Parathyroid adenoma (tissue), 2 donors: ENCODE data around the gene CEP350.

Experiments used
- H2AFZ ChIP-seq: fragments of 300-600 bp; sonication (generic); one replicate; pipeline ENCODE4 v1.7.0; 2017; ENCODE audit warnings: antibody characterized with exemption, mild to moderate bottlenecking
- H3K27ac ChIP-seq: fragments of 300-600 bp; sonication (generic); one replicate; pipeline ENCODE4 v1.7.0; 2017
- H3K27me3 ChIP-seq: fragments of 300-600 bp; sonication (generic); one replicate; pipeline ENCODE4 v1.7.0; 2017; ENCODE audit warnings: low read length; ENCODE audit not compliant: control insufficient read depth, insufficient read depth
- H3K36me3 ChIP-seq: fragments of 300-600 bp; sonication (generic); one replicate; pipeline ENCODE4 v1.7.0; 2017; ENCODE audit warnings: low read length; ENCODE audit not compliant: control insufficient read depth, insufficient read depth
- H3K4me1 ChIP-seq: fragments of 300-600 bp; sonication (generic); one replicate; pipeline ENCODE4 v1.7.0; 2017; ENCODE audit warnings: control low read depth
- H3K4me2 ChIP-seq: fragments of 300-600 bp; sonication (generic); one replicate; pipeline ENCODE4 v1.7.0; 2017; ENCODE audit warnings: low read length
- H3K4me3 ChIP-seq: fragments of 300-600 bp; sonication (generic); one replicate; pipeline ENCODE4 v1.7.0; 2017; ENCODE audit warnings: low read depth, low read length
- H3K79me2 ChIP-seq: fragments of 300-600 bp; sonication (generic); one replicate; pipeline ENCODE4 v1.7.0; 2017; ENCODE audit warnings: control low read depth
- H3K9ac ChIP-seq: fragments of 300-600 bp; sonication (generic); one replicate; pipeline ENCODE4 v1.7.0; 2017; ENCODE audit warnings: mild to moderate bottlenecking
- H3K9me3 ChIP-seq: fragments of 300-600 bp; sonication (generic); one replicate; pipeline ENCODE4 v1.7.0; 2017; ENCODE audit warnings: low read length; ENCODE audit not compliant: control insufficient read depth
- TF ChIP-seq, protein P1 (sequence below): fragments of 300-600 bp; sonication (generic); IDR thresholded peaks from one replicate; pipeline ENCODE4 v1.7.0; 2017; ENCODE audit warnings: antibody characterized with exemption, mild to moderate bottlenecking
- donor health status: primary hyperparathyroidism.

The CEP350 gene

DNA sequence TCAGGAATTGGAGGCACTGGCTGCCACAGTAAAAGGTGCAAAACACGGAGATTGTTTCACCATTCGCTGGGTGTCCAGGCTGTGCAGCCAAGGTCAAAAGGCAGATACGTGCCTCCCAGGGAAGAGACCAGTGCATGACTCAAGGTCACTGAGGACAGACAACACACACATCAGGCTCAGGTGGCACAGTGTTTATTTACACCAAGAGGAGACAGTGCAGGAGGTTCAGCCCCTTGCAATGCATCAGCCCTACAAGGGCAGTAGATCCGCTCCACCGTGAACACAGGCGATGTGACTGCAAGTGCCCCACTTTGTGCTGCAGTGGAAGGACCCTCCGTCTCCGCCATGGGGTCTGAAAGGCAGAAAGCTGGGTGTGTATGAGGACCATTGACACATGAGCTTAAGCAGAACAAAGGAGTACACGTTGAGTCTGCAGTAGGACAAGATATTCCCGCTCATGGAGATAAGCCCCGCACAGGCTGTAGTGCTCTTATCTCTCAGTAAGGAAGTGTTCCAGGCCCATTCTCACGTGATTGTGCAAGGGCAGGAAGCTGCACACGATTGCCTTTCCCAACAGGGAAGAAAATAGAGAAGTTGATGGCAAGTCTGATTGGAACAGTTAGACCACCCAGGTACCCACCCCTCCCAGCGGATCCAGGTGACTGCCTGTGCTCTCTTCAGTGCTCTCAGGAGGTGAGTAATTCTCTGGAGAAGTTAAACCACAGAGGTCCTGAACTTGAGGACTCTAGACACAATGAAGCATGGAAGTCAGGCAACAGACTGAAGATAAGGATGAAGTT, 162.6 kb downstream of the CEP350 start:
- H3K9me3 ChIP-seq: no peaks in the 10 kb centered on the region
- H3K4me2 ChIP-seq: no peak overlapping the region
- no peak overlapping the region for H2AFZ ChIP-seq
- H3K36me3 ChIP-seq: no peaks in the 10 kb centered on the region
- no peaks in the 10 kb centered on the region for H3K4me1 ChIP-seq
- no peaks in the 10 kb centered on the region for H3K79me2 ChIP-seq
- no peak overlapping the region for H3K9ac ChIP-seq
- TF ChIP-seq, protein P1, sequence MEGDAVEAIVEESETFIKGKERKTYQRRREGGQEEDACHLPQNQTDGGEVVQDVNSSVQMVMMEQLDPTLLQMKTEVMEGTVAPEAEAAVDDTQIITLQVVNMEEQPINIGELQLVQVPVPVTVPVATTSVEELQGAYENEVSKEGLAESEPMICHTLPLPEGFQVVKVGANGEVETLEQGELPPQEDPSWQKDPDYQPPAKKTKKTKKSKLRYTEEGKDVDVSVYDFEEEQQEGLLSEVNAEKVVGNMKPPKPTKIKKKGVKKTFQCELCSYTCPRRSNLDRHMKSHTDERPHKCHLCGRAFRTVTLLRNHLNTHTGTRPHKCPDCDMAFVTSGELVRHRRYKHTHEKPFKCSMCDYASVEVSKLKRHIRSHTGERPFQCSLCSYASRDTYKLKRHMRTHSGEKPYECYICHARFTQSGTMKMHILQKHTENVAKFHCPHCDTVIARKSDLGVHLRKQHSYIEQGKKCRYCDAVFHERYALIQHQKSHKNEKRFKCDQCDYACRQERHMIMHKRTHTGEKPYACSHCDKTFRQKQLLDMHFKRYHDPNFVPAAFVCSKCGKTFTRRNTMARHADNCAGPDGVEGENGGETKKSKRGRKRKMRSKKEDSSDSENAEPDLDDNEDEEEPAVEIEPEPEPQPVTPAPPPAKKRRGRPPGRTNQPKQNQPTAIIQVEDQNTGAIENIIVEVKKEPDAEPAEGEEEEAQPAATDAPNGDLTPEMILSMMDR: no peak
- H3K27ac ChIP-seq: no peak overlapping the region
- H3K27me3 ChIP-seq: no peaks in the 10 kb centered on the region
- H3K4me3 ChIP-seq: no peak overlapping the region

DNA sequence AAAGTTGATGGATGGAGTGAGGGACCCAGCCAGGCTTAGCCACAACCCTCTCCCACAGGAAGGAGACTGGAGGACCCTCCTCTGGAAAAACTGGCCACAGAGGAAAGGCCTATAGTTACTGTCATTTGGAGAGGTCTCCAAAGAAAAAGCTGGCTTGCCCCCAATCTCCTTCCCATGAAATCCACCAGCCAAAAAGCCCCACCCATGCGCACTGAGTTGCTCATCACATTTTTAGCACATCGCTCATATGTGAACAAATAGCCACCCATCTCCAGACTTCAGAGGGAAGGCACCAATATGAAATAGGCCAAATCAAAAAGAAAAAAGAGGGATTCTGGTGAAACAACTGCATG, 163.1 kb downstream of the CEP350 start:
- H3K27me3 ChIP-seq: no peaks in the 10 kb centered on the region
- TF ChIP-seq, protein P1: no peak

DNA sequence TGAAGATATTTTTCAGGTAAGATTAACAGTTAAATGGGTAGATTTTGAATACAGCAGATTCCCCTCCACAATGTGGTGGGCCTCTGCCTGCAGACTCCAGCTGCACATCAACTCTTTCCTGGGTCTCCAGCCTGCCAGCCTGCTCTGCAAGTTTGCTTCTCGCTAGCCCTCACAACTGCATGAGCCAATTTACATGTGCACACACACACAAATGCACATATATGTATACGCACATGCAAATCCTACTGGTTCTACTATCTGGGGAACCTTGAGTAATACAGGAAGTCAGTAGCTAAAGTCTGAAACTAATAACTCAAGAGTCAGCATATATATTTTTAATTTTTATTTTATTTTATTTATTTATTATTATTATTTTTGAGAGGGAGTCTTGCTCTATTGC, 165.2 kb downstream of the CEP350 start:
- Histone ChIP-seq H3K4me2 (no peak overlapping the region), H3K9ac (no peak overlapping the region), H3K4me3 (no peak overlapping the region), H3K79me2 (no peaks in the 10 kb centered on the region), H3K4me1 (no peaks in the 10 kb centered on the region), H3K27me3 (no peaks in the 10 kb centered on the region), H2AFZ (no peak overlapping the region), H3K27ac (no peak overlapping the region), H3K9me3 (no peaks in the 10 kb centered on the region), H3K36me3 (no peaks in the 10 kb centered on the region)
- TF ChIP-seq, protein P1: no peak

More for the DNA sequence above, 163.1 kb downstream of the CEP350 start:
- H3K4me1 ChIP-seq: no peaks in the 10 kb centered on the region
- H3K4me2 ChIP-seq: no peak overlapping the region
- H3K27ac ChIP-seq: no peak overlapping the region
- no peak overlapping the region for H2AFZ ChIP-seq
- H3K4me3 ChIP-seq: no peak overlapping the region
- H3K79me2 ChIP-seq: no peaks in the 10 kb centered on the region
- H3K9me3 ChIP-seq: no peaks in the 10 kb centered on the region
- no peaks in the 10 kb centered on the region for H3K36me3 ChIP-seq
- H3K9ac ChIP-seq: no peak overlapping the region

DNA sequence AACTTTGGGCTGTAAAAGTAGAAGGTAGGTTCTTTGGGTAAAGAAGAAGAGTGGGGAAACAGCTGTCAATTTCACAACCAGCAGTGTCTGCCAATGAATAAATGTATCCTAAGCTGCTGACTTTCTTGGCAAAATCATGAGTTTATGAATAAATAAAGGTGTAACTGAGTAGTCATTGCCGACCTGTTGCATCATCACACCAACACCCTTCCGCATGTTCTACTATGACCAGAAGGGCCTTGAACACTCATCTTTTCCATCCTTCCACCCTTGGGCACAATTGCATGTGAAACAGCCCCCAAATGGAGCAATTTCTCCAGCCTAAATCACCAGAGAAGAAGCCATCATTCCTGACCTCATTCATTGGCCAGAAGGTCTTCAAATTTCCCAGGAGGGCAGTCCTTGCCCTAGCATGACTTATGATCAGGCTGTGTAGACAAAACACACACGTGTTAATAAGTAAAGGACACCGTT, 168.9 kb downstream of the CEP350 start:
- Histone ChIP-seq H3K9ac (no peak overlapping the region), H3K27me3 (no peaks in the 10 kb centered on the region), H3K4me3 (no peak overlapping the region), H3K79me2 (no peaks in the 10 kb centered on the region), H3K9me3 (no peaks in the 10 kb centered on the region), H3K27ac (no peak overlapping the region), H3K4me2 (no peak overlapping the region), H3K36me3 (no peaks in the 10 kb centered on the region), H2AFZ (no peak overlapping the region), H3K4me1 (no peaks in the 10 kb centered on the region)
- TF ChIP-seq, protein P1: no peak

DNA sequence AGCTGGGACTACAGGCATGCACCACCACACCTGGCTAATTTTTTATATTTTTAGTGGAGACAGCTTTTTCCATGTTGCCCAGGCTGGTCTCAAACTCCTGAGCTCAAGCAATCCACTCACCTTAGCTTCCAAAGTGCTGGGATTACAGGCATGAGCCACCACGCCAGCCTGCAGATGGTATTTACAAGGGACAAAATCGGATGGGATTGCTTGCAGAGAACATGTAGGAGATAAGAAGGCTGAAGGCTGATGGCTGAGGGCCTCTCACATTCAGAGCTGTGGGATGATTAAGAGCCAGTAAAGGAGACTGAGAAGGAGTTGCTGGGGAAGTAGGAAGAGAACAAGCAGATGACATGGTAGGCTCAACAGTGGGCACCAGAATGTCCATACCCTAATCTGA, 176.0 kb downstream of the CEP350 start:
- Histone ChIP-seq H3K9me3 (no peaks in the 10 kb centered on the region), H3K4me1 (no peaks in the 10 kb centered on the region), H3K27me3 (no peaks in the 10 kb centered on the region), H3K9ac (no peak overlapping the region), H3K79me2 (no peaks in the 10 kb centered on the region), H3K36me3 (no peaks in the 10 kb centered on the region), H2AFZ (no peak overlapping the region), H3K4me3 (no peak overlapping the region), H3K27ac (no peak overlapping the region), H3K4me2 (no peak overlapping the region)
- TF ChIP-seq, protein P1: no peak
